HG02870 (cell line): ENCODE data around the gene SLC50A1.

Source experiments
- ATAC-seq: cut with Tn5 transposase; IDR thresholded peaks from one replicate; pipeline ENCODE4 v1.9.1; 2021; ENCODE audit warnings: mild to moderate bottlenecking, moderate library complexity; ENCODE audit not compliant: unreplicated experiment

The SLC50A1 gene

DNA sequence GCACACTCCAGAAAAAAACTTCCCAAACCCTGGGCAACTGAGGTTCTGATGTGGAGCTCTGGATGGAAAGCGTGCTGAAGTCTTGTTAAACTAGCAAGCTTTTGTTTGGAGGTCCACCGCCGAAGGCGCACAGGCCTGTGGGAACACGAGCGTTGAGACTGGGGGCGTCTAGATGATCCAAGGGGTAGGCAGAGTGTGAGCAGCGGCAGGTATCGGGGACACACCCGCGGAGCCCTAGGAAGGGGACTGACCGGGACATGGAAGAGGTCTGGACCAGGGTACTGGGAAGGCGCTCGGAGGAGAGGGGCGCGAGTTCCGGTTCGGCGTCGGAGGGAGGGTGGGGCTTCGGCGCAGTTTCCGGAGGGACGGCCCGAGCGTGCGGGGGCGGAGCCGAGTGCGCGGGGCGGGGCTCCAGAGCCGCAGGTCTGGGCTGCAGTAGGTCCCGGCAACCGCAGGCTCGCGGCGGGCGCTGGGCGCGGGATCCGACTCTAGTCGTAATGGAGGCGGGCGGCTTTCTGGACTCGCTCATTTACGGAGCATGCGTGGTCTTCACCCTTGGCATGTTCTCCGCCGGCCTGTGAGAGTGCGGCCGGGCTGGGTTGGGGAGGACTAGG is at the start of gene SLC50A1:
Gene SLC50A1 (plus strand): TSS at position 438 of the 614 bp plus-strand sequence. CDS start 60 bp downstream, at position 498.
- peak; percentile 69 for ATAC-seq

- no peak for ATAC-seq
Observed at GRCh38 chr1:155086128-155086741, 49.4 kb upstream of the SLC50A1 start.

- no peak for ATAC-seq
Observed at GRCh38 chr1:155086856-155087535, 48.7 kb upstream of the SLC50A1 start.

- no peak for ATAC-seq
Observed at GRCh38 chr1:155091071-155092051, 44.3 kb upstream of the SLC50A1 start.

GRCh38 chr1:155092131-155092530 is 43.5 kb upstream of the SLC50A1 start:
- no peak for ATAC-seq

GRCh38 chr1:155092641-155093040 is 43.0 kb upstream of the SLC50A1 start:
- ATAC-seq = no peak

DNA sequence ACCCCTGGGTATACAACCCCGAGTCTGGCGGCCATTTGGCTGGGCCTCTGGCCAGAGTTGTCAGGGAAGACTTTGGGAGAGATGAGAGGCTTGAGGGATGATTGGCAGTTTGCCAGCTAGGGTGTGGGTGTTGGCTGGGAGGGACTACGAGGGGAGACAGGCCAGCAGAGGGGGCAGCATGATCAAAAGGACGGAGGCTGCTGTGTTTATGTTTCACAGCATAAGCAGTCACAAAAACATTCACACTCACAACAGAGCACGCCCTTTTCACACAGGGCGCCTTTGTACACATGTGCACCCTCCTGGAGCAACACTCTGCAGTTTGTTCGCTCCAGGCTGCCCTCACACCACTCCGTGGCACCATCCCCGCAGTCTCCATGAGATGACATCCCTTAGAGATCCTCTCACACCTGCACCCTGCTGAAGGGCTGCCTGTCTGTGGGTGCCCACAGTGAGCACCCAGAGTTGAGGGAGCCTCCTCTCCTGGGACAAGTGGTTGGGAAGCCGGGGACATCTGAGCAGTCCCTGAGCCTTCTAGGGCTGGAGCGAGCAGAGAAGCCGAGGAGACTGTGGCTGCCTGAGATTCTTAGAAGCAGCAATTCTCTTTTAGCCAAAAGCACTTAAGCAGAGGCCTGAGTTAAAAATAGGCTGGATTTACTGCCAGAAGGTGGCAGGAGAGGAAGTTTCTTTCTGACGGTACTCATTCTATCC is 41.6 kb upstream of the SLC50A1 start:
- ATAC-seq = no peak

- ATAC-seq = no peak
Observed at GRCh38 chr1:155094622-155094948, 41.1 kb upstream of the SLC50A1 start.

- no peak for ATAC-seq
Observed at GRCh38 chr1:155099331-155099730, 36.3 kb upstream of the SLC50A1 start.

DNA sequence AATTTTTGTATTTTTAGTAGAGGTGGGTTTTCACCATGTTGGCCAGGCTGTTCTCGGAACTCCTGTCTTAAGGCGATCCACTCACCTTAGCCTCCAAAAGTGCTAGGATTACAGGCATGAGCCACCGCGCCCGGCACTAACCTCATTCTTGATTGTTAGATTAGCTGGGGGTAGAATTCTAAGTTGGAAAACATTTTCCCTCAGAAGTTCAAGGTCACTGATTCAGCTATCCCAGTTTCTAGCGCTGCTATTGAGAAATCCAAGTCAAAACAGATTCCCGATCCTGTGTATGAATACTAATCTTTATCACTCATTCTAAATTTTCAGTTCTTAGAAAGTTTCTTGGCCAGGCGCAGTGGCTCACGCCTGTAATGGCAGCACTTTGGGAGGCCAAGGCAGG is 32.3 kb upstream of the SLC50A1 start:
- ATAC-seq = no peak

GRCh38 chr1:155104605-155105534 is 30.8 kb upstream of the SLC50A1 start:
- ATAC-seq = no peak

GRCh38 chr1:155105604-155106011 is 30.0 kb upstream of the SLC50A1 start:
- ATAC-seq = no peak

- no peak for ATAC-seq
Observed at GRCh38 chr1:155106862-155107261, 28.8 kb upstream of the SLC50A1 start.

GRCh38 chr1:155107309-155108264 is 28.1 kb upstream of the SLC50A1 start:
- ATAC-seq = no peak

- no peak for ATAC-seq
Observed at GRCh38 chr1:155108296-155108695, 27.4 kb upstream of the SLC50A1 start.

GRCh38 chr1:155110381-155110780 is 25.3 kb upstream of the SLC50A1 start:
- ATAC-seq = no peak

- no peak for ATAC-seq
Observed at GRCh38 chr1:155110826-155111225, 24.8 kb upstream of the SLC50A1 start.

DNA sequence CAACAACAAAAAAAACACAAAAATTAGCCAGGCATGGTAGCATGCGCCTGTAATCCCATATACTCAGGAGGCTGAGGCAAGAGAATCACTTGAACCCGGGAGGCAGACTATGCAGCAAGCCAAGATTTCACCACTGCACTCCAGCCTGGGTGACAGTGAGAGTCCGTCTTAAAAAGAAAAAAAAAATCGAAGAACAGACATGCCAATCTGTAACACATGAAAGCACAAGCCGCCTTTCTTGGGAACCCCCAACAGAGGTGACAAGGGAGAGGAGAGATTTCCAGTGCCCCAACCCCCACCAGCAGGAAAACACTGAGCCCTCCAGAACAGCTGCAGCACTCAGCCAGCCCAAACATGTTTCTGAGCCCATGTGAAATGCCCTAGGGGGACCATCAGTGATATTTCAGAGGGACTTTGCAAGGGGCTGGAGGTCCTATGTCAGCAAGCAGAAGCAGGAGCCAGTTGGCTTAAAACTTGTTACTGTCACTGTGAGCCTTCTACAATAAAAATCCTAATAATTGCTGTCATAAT is 22.1 kb upstream of the SLC50A1 start:
- no peak for ATAC-seq
